HepG2 (cell line): ENCODE measurements around the gene ACACA. TPM values are rescaled to one million over a fixed set of nuclear protein-coding genes. Genes with fewer than 3 reads are reported as not detected.

Experiments used
- ATF2 ChIP-seq: sonication (generic); formaldehyde crosslinking; IDR thresholded peaks from 2 replicates; pipeline ENCODE4 v1.4.0; 2020; ENCODE audit warnings: missing genetic modification reagents
- BCL6 ChIP-seq: IDR thresholded peaks from 2 replicates; pipeline ENCODE4 v1.6.1; 2016; ENCODE audit warnings: missing genetic modification reagents, missing compliant biosample characterization
- CAMTA2 ChIP-seq: sonication (generic); formaldehyde crosslinking; IDR thresholded peaks from 2 replicates; pipeline ENCODE4 v1.4.0; 2020; ENCODE audit warnings: mild to moderate bottlenecking, missing genetic modification reagents, borderline replicate concordance
- CC2D1A ChIP-seq: sonication (generic); formaldehyde crosslinking; IDR thresholded peaks from 2 replicates; pipeline ENCODE4 v1.8.1; 2023; ENCODE audit warnings: mild to moderate bottlenecking, missing genetic modification reagents
- CHCHD3 ChIP-seq: sonication (generic); formaldehyde crosslinking; IDR thresholded peaks from 2 replicates; pipeline ENCODE4 v1.8.0; 2022; ENCODE audit warnings: mild to moderate bottlenecking, missing genetic modification reagents, moderate library complexity
- HMG20A ChIP-seq: IDR thresholded peaks from 2 replicates; pipeline ENCODE4 v1.6.1; 2016; ENCODE audit warnings: borderline replicate concordance
- HOXA5 ChIP-seq: sonication (generic); formaldehyde crosslinking; IDR thresholded peaks from 2 replicates; pipeline ENCODE4 v1.4.0; 2020; ENCODE audit warnings: missing genetic modification reagents
- IRF2 ChIP-seq: IDR thresholded peaks from 2 replicates; pipeline ENCODE4 v1.6.1; 2018; ENCODE audit warnings: missing genetic modification reagents, missing compliant biosample characterization
- KDM3A ChIP-seq: IDR thresholded peaks from 2 replicates; pipeline ENCODE4 v1.6.1; 2018; ENCODE audit warnings: low read depth, missing compliant biosample characterization
- MIER3 ChIP-seq: IDR thresholded peaks from 2 replicates; pipeline ENCODE4 v1.6.1; 2016; ENCODE audit warnings: missing compliant biosample characterization, borderline replicate concordance
- NR2F1 ChIP-seq, 2 experiments: fragments of 450-650 bp in 1 of 2; formaldehyde crosslinking in 1 of 2; IDR thresholded peaks; 2 replicates each; pipeline versions ENCODE4 v1.5.0 to v1.6.1; 2016 to 2020; ENCODE audit warnings: mild to moderate bottlenecking in 1 of 2, missing compliant biosample characterization in 1 of 2, missing genetic modification reagents in 1 of 2, moderate library complexity in 1 of 2
- NR2F6 ChIP-seq, 2 experiments: IDR thresholded peaks; 2 replicates each; pipeline ENCODE4 v1.6.1; 2016; ENCODE audit warnings: antibody characterized with exemption in 1 of 2, mild to moderate bottlenecking in 1 of 2
- ONECUT2 ChIP-seq: sonication (generic); formaldehyde crosslinking; IDR thresholded peaks from 2 replicates; pipeline ENCODE4 v1.4.0; 2020; ENCODE audit warnings: missing genetic modification reagents
- SIN3B ChIP-seq: fragments of 150-350 bp; IDR thresholded peaks from 2 replicates; pipeline ENCODE4 v1.6.1; 2014; ENCODE audit warnings: low read length
- SMC3 ChIP-seq: IDR thresholded peaks from 2 replicates; pipeline ENCODE4 v1.6.1; 2011; ENCODE audit warnings: low read length, improper control_type of control experiment
- SOX13 ChIP-seq, 3 experiments: fragments of 450-650 bp in 1 of 3; sonication (generic) in 1 of 3; formaldehyde crosslinking in 1 of 3; IDR thresholded peaks in 2 of 3; conservative IDR thresholded peaks in 1 of 3; 2 replicates each; pipeline versions ENCODE4 v1.5.0 to v1.6.1; 2016 to 2020; ENCODE audit warnings: antibody characterized with exemption in 1 of 3, mild to moderate bottlenecking in 1 of 3, missing compliant biosample characterization in 1 of 3, missing genetic modification reagents in 1 of 3, moderate library complexity in 1 of 3
- SP4 ChIP-seq: sonication (generic); formaldehyde crosslinking; IDR thresholded peaks from 2 replicates; pipeline ENCODE4 v1.8.1; 2023; ENCODE audit warnings: mild to moderate bottlenecking, missing genetic modification reagents
- STAG1 ChIP-seq: sonication (generic); formaldehyde crosslinking; IDR thresholded peaks from 2 replicates; pipeline ENCODE4 v1.4.0; 2020; ENCODE audit warnings: missing genetic modification reagents
- TARDBP ChIP-seq: sonication (generic); formaldehyde crosslinking; IDR thresholded peaks from 2 replicates; pipeline ENCODE4 v1.8.0; 2022; ENCODE audit warnings: mild to moderate bottlenecking, missing genetic modification reagents
- ZIK1 ChIP-seq: sonication (generic); formaldehyde crosslinking; IDR thresholded peaks from 2 replicates; pipeline ENCODE4 v1.5.0; 2020; ENCODE audit warnings: mild to moderate bottlenecking, low read depth, missing genetic modification reagents, borderline replicate concordance
- ZNF382 ChIP-seq: sonication (generic); formaldehyde crosslinking; IDR thresholded peaks from 2 replicates; pipeline ENCODE4 v1.5.0; 2020; ENCODE audit warnings: missing genetic modification reagents, mild to moderate bottlenecking, borderline replicate concordance
- ZSCAN9 ChIP-seq: IDR thresholded peaks from 2 replicates; pipeline ENCODE4 v1.6.1; 2016; ENCODE audit warnings: borderline replicate concordance
- polyA plus RNA-seq, 8 experiments: library from polyadenylated mRNA; depleted of rRNA in 3 of 8; stranded (reverse) in 7 of 8; unstranded in 1 of 8; fragments of >200 nt; fragmentation: Illumina TruSeq in 4 of 8; extraction: Trizol in 4 of 8; gene quantifications; 2 replicates each; pipeline versions ENCODE4 v1.2.1 to v1.2.3, GENCODE V29; 2011 to 2016; ENCODE audit warnings: low read depth in 4 of 8, missing spikeins in 1 of 8, mixed read lengths in 1 of 8; ENCODE audit not compliant: insufficient read depth in 1 of 8
- total RNA-seq, 5 experiments: library from RNA; depleted of rRNA; stranded (reverse); fragments of >200 nt; fragmentation: Illumina TruSeq; extraction: Trizol; gene quantifications; 2 replicates each; pipeline ENCODE4 v1.2.3, GENCODE V29; 2016; ENCODE audit warnings: low read depth in 1 of 5
- TF ChIP-seq, protein P1 (sequence below): sonication (generic); formaldehyde crosslinking; IDR thresholded peaks from 2 replicates; pipeline ENCODE4 v1.4.0; 2020; ENCODE audit warnings: mild to moderate bottlenecking, missing genetic modification reagents
- TF ChIP-seq, protein P2 (sequence below): sonication (generic); formaldehyde crosslinking; IDR thresholded peaks from 2 replicates; pipeline ENCODE4 v1.5.1; 2020; ENCODE audit warnings: mild to moderate bottlenecking, moderate library complexity, missing genetic modification reagents

ACACA gene
- total and polyA plus RNA-seq, 2 of the 13 experiments (the other 11 are each of a cell fraction or from before 2014, with no cell fraction given), result 39.2 to 47.2 TPM

- TF ChIP-seq ZIK1 (CRISPR knock-in tag) (no peak), KDM3A (peak; percentile 43; the same call in 1 of the 2 replicates), IRF2 (CRISPR knock-in tag) (peak; percentile 68), ZSCAN9 (CRISPR knock-in tag) (0 out of 2 replicates have a peak, but pooled peaks have one; percentile 39), SIN3B (0 out of 2 replicates have a peak, but pooled peaks have one; percentile 32), MIER3 (CRISPR knock-in tag) (peak; percentile 20; the same call in 1 of the 2 replicates), ZNF382 (CRISPR knock-in tag) (no peak), HOXA5 (CRISPR knock-in tag) (0 out of 2 replicates have a peak, but pooled peaks have one; percentile 32), SMC3 (peak; percentile 98), SOX13 (IDR thresholded peaks at IDR 0.05) (no peak), SOX13 (CRISPR knock-in tag; conservative IDR thresholded peaks at IDR 0.05 in 1 of 2, IDR thresholded peaks at IDR 0.05 in 1 of 2) (no peak), CAMTA2 (CRISPR knock-in tag) (no peak), CHCHD3 (CRISPR knock-in tag) (no peak), SP4 (CRISPR knock-in tag) (0 out of 2 replicates have a peak, but pooled peaks have one; percentile 41), STAG1 (peak; percentile 94), NR2F1 (CRISPR knock-in tag; IDR thresholded peaks at IDR 0.05) (no peak), NR2F6 (IDR thresholded peaks at IDR 0.05) (no peak), NR2F6 (CRISPR knock-in tag; IDR thresholded peaks at IDR 0.05) (peak; percentile 31; the same call in 1 of the 2 replicates), BCL6 (peak; percentile 53; the same call in 1 of the 2 replicates), TARDBP (CRISPR knock-in tag) (no peak), ONECUT2 (no peak), CC2D1A (CRISPR knock-in tag) (no peak), ATF2 (0 out of 2 replicates have a peak, but pooled peaks have one; percentile 24), HMG20A (CRISPR knock-in tag) (no peak)
- TF ChIP-seq, protein P1, sequence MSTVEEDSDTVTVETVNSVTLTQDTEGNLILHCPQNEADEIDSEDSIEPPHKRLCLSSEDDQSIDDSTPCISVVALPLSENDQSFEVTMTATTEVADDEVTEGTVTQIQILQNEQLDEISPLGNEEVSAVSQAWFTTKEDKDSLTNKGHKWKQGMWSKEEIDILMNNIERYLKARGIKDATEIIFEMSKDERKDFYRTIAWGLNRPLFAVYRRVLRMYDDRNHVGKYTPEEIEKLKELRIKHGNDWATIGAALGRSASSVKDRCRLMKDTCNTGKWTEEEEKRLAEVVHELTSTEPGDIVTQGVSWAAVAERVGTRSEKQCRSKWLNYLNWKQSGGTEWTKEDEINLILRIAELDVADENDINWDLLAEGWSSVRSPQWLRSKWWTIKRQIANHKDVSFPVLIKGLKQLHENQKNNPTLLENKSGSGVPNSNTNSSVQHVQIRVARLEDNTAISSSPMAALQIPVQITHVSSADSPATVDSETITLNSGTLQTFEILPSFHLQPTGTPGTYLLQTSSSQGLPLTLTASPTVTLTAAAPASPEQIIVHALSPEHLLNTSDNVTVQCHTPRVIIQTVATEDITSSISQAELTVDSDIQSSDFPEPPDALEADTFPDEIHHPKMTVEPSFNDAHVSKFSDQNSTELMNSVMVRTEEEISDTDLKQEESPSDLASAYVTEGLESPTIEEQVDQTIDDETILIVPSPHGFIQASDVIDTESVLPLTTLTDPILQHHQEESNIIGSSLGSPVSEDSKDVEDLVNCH (CRISPR knock-in tag), result no peak
- TF ChIP-seq, protein P2, sequence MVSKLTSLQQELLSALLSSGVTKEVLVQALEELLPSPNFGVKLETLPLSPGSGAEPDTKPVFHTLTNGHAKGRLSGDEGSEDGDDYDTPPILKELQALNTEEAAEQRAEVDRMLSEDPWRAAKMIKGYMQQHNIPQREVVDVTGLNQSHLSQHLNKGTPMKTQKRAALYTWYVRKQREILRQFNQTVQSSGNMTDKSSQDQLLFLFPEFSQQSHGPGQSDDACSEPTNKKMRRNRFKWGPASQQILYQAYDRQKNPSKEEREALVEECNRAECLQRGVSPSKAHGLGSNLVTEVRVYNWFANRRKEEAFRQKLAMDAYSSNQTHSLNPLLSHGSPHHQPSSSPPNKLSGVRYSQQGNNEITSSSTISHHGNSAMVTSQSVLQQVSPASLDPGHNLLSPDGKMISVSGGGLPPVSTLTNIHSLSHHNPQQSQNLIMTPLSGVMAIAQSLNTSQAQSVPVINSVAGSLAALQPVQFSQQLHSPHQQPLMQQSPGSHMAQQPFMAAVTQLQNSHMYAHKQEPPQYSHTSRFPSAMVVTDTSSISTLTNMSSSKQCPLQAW, result no peak
Observed at GRCh38 chr17:37373530-37374159, 33.0 kb downstream of the ACACA start (continued).
